Ascending aorta (tissue), 2 donors: ENCODE measurements around the gene SORCS2. TPM values are rescaled to one million over a fixed set of nuclear protein-coding genes. Genes with fewer than 3 reads are reported as not detected.

Experiments
- DNase-seq, 2 donors: peaks; one replicate each; pipeline ENCODE4 v3.0.0-alpha.2; 2019; ENCODE audit warnings: low spot score in 2 of 2
- H3K27ac ChIP-seq, 2 donors: fragments of 200-600 bp; sonication (generic); one replicate each; pipeline ENCODE4 v1.5.1; 2016 to 2017; ENCODE audit warnings: mild to moderate bottlenecking in 1 of 2
- H3K27me3 ChIP-seq: fragments of 200-600 bp; sonication (generic); one replicate; pipeline ENCODE4 v1.5.1; 2017
- H3K36me3 ChIP-seq, 2 donors: fragments of 200-600 bp; sonication (generic); one replicate each; pipeline ENCODE4 v1.5.1; 2016
- H3K4me1 ChIP-seq, 2 donors: fragments of 200-600 bp; sonication (generic); one replicate each; pipeline ENCODE4 v1.5.1; 2016 to 2017; ENCODE audit warnings: mild to moderate bottlenecking in 1 of 2
- H3K4me3 ChIP-seq, 2 donors: fragments of 200-600 bp; sonication (generic); one replicate each; pipeline ENCODE4 v1.5.1; 2016 to 2017; ENCODE audit warnings: mild to moderate bottlenecking in 1 of 2
- H3K9me3 ChIP-seq, 2 donors: fragments of 200-600 bp; sonication (generic); one replicate each; pipeline ENCODE4 v1.5.1; 2016
- intact Hi-C: fragments of 100-400 bp; cut with DNase I; formaldehyde crosslinking; loops from one replicate; pipeline ENCODE4 v1.15.1; 2023
- total RNA-seq: library from RNA; depleted of rRNA; stranded (reverse); fragments of >200 nt; gene quantifications from one replicate; pipeline ENCODE4 v1.1.0, GENCODE V29; 2016
- TF ChIP-seq, protein P1 (sequence below), 3 experiments: fragments of 200-600 bp in 2 of 3; fragments of 450-650 bp in 1 of 3; sonication (generic) in 2 of 3; IDR thresholded peaks; one replicate each; pipeline ENCODE4 v1.5.1; 2016 to 2019; ENCODE audit warnings: antibody characterized with exemption in 3 of 3, mild to moderate bottlenecking in 1 of 3, moderate library complexity in 1 of 3

SORCS2 gene
- total RNA-seq, 1 donor from 2014 or later = 0.32 TPM

DNA sequence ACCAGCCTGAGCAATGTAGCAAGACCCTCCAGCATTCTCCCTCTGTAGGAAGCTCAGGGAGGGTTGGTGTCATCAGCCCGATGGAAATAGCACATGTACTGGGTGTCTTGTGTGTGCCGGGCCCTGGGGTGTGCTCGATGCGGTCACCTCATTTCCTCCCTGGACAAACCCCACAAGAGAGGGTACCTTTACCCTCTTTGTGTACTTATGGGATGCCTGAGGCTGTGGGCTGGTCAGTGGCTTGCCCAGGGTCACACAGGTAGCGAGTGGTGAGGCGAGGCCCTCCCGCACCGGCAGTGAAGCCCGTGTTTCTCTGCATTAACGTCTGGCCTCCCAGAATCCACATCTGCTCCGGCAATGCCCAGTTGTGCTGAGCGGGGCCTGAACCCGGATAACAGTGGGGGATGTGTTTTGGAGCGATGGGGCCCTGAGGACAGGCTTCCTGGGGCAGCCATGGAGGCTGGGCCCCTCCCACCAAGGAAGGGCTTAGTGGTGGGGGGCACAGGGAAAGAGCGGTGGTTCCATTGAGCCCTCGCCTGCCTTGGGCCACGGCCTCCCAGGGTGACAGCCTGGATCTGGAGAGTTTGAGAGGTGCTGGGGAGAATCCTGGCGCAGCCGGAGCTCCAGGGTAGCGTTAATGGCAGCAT lies 234.3 kb downstream of the SORCS2 start:
- H3K27me3 ChIP-seq = no peaks in the 10 kb centered on the region
- no peak overlapping the region for H3K27ac ChIP-seq
- no peaks in the 10 kb centered on the region for H3K4me1 ChIP-seq
- H3K4me3 ChIP-seq = no peak overlapping the region
- TF ChIP-seq, protein P1, sequence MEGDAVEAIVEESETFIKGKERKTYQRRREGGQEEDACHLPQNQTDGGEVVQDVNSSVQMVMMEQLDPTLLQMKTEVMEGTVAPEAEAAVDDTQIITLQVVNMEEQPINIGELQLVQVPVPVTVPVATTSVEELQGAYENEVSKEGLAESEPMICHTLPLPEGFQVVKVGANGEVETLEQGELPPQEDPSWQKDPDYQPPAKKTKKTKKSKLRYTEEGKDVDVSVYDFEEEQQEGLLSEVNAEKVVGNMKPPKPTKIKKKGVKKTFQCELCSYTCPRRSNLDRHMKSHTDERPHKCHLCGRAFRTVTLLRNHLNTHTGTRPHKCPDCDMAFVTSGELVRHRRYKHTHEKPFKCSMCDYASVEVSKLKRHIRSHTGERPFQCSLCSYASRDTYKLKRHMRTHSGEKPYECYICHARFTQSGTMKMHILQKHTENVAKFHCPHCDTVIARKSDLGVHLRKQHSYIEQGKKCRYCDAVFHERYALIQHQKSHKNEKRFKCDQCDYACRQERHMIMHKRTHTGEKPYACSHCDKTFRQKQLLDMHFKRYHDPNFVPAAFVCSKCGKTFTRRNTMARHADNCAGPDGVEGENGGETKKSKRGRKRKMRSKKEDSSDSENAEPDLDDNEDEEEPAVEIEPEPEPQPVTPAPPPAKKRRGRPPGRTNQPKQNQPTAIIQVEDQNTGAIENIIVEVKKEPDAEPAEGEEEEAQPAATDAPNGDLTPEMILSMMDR (IDR thresholded peaks at IDR 0.05) = no peak
- DNase-seq = peak in 1 of 2 donors; percentile 58
- intact Hi-C loops = no loop called here
- no peaks in the 10 kb centered on the region for H3K36me3 ChIP-seq
- no peaks in the 10 kb centered on the region for H3K9me3 ChIP-seq

DNA sequence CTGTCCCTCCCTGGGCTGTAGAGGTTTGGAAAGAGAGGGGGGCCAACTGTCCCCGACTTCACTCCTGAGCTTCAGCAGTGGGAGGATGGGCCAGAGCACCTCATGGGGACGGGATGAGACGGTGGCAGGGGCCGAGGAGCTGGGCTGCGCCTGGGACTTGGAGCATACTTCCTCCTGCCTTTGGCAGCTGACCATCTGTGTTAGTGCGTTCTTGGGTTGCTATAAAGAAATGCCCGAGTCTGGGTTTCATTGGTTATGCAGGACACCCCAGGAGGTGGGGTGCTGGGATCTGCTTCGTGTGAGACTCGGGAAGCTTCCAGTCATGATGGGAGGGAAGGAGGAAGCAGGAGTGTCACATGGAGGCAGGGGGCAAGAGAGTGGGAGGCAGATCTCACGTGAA lies 235.0 kb downstream of the SORCS2 start:
- peak in 1 of 2 donors; percentile 57 for DNase-seq
- H3K36me3 ChIP-seq = no peaks in the 10 kb centered on the region
- H3K4me3 ChIP-seq = no peak overlapping the region
- H3K4me1 ChIP-seq = no peaks in the 10 kb centered on the region
- TF ChIP-seq, protein P1 (IDR thresholded peaks at IDR 0.05) = no peak
- H3K27ac ChIP-seq = no peak overlapping the region
- intact Hi-C loops = no loop called here
- no peaks in the 10 kb centered on the region for H3K9me3 ChIP-seq
- no peaks in the 10 kb centered on the region for H3K27me3 ChIP-seq

DNA sequence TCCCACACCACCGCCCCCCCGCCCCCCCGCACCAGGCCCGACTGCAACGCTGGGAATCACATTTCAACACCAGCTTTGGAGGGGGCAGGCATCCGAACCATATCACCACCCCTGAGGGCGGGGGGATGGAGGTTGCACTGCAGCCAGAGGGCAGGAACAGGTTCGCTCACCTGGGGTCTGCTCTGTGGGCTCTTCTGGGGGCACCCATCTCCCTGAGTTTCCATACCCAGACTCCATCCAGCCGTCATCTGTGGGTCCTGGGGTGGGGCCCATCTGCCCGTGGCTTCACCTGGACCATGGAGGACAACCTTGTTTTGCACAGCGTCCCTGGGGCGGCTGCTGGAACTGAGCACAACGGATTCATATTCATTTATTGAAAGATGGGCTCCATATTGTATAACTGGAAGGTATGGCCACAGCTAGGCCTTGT lies 235.5 kb downstream of the SORCS2 start:
- H3K4me3 ChIP-seq = no peak overlapping the region
- H3K36me3 ChIP-seq = no peaks in the 10 kb centered on the region
- intact Hi-C loops = no loop called here
- H3K4me1 ChIP-seq = no peaks in the 10 kb centered on the region
- TF ChIP-seq, protein P1 (IDR thresholded peaks at IDR 0.05) = no peak
- DNase-seq = peak in 1 of 2 donors; percentile 50
- no peaks in the 10 kb centered on the region for H3K27me3 ChIP-seq
- no peak overlapping the region for H3K27ac ChIP-seq
- no peaks in the 10 kb centered on the region for H3K9me3 ChIP-seq

DNA sequence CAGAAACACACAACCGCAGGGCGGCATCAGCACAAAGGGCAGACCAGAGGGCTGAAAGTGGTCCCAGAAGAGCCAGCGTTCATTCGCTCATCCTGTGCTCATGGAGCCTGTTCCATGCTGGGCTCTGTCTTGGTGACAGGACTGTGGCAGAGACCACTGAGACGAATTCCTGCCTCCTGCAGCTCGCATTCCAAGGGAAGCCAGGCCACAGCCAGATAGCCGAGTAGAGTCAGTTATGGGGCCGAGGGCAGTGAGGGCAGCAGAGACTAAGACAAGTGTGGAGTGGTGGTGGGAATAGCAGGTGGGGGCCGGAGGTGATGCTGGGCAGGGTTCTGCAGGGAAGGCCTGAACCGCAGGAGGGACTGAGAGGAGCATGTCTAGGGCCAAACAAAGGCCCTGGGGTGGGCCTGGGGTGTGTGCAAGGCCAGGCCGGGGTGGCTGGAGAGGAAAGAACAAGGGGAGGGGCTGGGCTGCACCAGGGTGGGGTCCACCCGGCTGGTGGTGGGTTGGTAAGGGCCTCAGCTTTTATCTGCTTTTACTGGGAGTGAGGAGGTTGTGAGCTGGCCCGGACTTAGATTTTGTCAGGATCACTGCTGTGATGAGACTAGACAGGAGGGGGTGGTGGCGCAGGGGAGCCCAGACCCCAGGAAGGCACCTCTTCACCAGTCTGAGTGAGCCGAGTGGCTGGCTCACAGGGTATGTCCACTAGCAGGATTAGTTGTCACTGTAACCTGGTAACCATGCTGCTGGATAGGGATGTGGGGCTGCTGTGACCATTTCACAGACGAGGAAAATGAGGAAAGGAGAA lies 236.1 kb downstream of the SORCS2 start:
- Histone ChIP-seq H3K9me3 (no peaks in the 10 kb centered on the region), H3K27me3 (no peaks in the 10 kb centered on the region), H3K4me3 (no peak overlapping the region), H3K27ac (no peak overlapping the region), H3K36me3 (no peaks in the 10 kb centered on the region), H3K4me1 (no peaks in the 10 kb centered on the region)
- TF ChIP-seq, protein P1 (IDR thresholded peaks at IDR 0.05) = no peak
- peak in 1 of 2 donors; percentile 57 for DNase-seq
- intact Hi-C loops = no loop called here

DNA sequence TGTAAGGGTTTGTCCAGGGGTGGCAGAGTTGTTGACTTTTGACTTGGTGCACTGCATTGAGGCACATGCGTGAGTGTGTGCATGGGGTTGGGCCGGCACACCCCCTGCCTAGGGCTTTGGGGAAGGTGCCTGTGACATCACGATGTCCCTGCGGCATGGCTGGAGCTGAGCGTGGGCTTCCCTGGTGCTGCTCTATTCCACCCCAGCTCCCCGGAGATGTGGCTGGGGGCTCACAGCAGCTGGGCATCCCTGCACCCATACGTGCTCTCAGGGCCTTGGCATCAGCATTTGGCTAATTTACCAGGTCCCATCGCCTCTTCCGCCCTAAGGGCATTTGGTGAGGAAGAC lies 236.7 kb downstream of the SORCS2 start:
- intact Hi-C loops = no loop called here
- DNase-seq = peak in 1 of 2 donors; percentile 27
- TF ChIP-seq, protein P1 (IDR thresholded peaks at IDR 0.05) = no peak

More for the DNA sequence above, 236.7 kb downstream of the SORCS2 start:
- Histone ChIP-seq H3K9me3 (no peaks in the 10 kb centered on the region), H3K36me3 (no peaks in the 10 kb centered on the region), H3K27me3 (no peaks in the 10 kb centered on the region), H3K4me3 (no peak overlapping the region), H3K4me1 (no peaks in the 10 kb centered on the region), H3K27ac (no peak overlapping the region)
